Fibroblast of skin of abdomen (primary cell): Measurements from ENCODE around the gene RNU5B-1.

ENCODE experiments used
- DNase-seq: peaks from one replicate; pipeline ENCODE4 v3.0.0-alpha.2; 2013

The RNU5B-1 gene

GRCh38 chr15:65328506-65329287 lies 24.2 kb downstream of the RNU5B-1 start:
- DNase-seq = no peak

- DNase-seq = no peak
These were observed 25.0 kb downstream of the RNU5B-1 start for GRCh38 chr15:65329288-65329983.

- no peak for DNase-seq
These were observed 25.7 kb downstream of the RNU5B-1 start for GRCh38 chr15:65329984-65330735.

GRCh38 chr15:65330934-65331645 lies 26.6 kb downstream of the RNU5B-1 start:
- DNase-seq = no peak

- DNase-seq = no peak
These were observed 27.3 kb downstream of the RNU5B-1 start for GRCh38 chr15:65331811-65332210.

GRCh38 chr15:65332391-65333147 lies 28.1 kb downstream of the RNU5B-1 start:
- no peak for DNase-seq

- no peak for DNase-seq
These were observed 28.8 kb downstream of the RNU5B-1 start for GRCh38 chr15:65333148-65333820.

GRCh38 chr15:65333856-65334255 lies 29.4 kb downstream of the RNU5B-1 start:
- no peak for DNase-seq

GRCh38 chr15:65334586-65335231 lies 30.2 kb downstream of the RNU5B-1 start:
- DNase-seq = no peak

- no peak for DNase-seq
These were observed 31.0 kb downstream of the RNU5B-1 start for GRCh38 chr15:65335278-65336055.

GRCh38 chr15:65336493-65337435 lies 32.3 kb downstream of the RNU5B-1 start:
- no peak for DNase-seq

- no peak for DNase-seq
These were observed 33.1 kb downstream of the RNU5B-1 start for GRCh38 chr15:65337436-65338070.

- DNase-seq = no peak
These were observed 33.9 kb downstream of the RNU5B-1 start for GRCh38 chr15:65338366-65338765.

GRCh38 chr15:65338823-65339222 lies 34.3 kb downstream of the RNU5B-1 start:
- no peak for DNase-seq

GRCh38 chr15:65339416-65339815 lies 34.9 kb downstream of the RNU5B-1 start:
- no peak for DNase-seq

- no peak for DNase-seq
These were observed 35.4 kb downstream of the RNU5B-1 start for GRCh38 chr15:65339920-65340319.

- DNase-seq = no peak
These were observed 38.0 kb downstream of the RNU5B-1 start for GRCh38 chr15:65342493-65342892.

- DNase-seq = no peak
These were observed 39.0 kb downstream of the RNU5B-1 start for GRCh38 chr15:65343374-65343981.
